ENCODE results near the gene TYMS.
A peak's percentile ranks its signal among the peaks of the same experiment; 100 is the strongest.

TYMS gene

DNA sequence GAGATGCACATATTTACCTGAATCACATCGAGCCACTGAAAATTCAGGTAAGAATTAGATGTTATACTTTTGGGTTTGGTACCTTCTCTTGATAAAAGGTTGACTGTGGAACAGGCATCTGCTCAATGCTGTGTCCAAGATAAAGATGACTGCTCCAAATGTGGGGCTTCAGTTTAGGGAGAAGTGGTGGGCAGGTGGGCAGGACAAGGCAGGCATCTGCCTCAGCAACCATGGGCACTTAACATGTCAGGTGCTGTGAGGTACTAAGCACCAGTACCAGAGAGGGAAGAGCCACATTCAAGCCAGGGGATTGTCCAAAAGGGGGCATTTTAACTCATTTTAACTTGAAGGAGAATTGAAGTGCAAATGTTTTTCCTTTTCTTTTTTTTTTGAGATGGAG, 14.0 kb downstream of the TYMS start:
- FAIRE-seq, result no peak

DNA sequence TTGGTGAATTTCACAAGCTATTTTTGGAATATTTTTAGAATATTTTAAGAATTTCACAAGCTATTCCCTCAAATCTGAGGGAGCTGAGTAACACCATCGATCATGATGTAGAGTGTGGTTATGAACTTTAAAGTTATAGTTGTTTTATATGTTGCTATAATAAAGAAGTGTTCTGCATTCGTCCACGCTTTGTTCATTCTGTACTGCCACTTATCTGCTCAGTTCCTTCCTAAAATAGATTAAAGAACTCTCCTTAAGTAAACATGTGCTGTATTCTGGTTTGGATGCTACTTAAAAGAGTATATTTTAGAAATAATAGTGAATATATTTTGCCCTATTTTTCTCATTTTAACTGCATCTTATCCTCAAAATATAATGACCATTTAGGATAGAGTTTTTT, 15.9 kb downstream of the TYMS start:
- DNase-seq (ENCODE audit: insufficient read length, low spot score), result no peak
- FAIRE-seq, result no peak
- TF ChIP-seq SPI1 (IDR thresholded peaks at IDR 0.05; ENCODE audit: low read depth, low read length) (no peak), POLR2A (IDR thresholded peaks at IDR 0.05; ENCODE audit: low read depth, low read length) (no peak), TAF1 (IDR thresholded peaks at IDR 0.05; ENCODE audit: low read depth, low read length) (no peak), POU2F2 (IDR thresholded peaks at IDR 0.05; ENCODE audit: low read depth, low read length) (no peak)

More for the DNA sequence above, 14.0 kb downstream of the TYMS start:
- TF ChIP-seq POLR2A (IDR thresholded peaks at IDR 0.05; ENCODE audit: low read depth, low read length), result peak; percentile 8; the same call in 1 of the 2 replicates
- no peak for TF ChIP-seq SPI1 (IDR thresholded peaks at IDR 0.05; ENCODE audit: low read depth, low read length)
- no peak for TF ChIP-seq POLR2AphosphoS5 (IDR thresholded peaks at IDR 0.05; ENCODE audit: low read depth, low read length)
- TF ChIP-seq PAX5 (IDR thresholded peaks at IDR 0.05; ENCODE audit: insufficient read depth, low read length, severe bottlenecking), result no peak
- no peak for TF ChIP-seq POU2F2 (IDR thresholded peaks at IDR 0.05; ENCODE audit: low read depth, low read length)
- no peak for TF ChIP-seq TAF1 (IDR thresholded peaks at IDR 0.05; ENCODE audit: low read depth, low read length)
- no peak for DNase-seq (ENCODE audit: insufficient read length, low spot score)

DNA sequence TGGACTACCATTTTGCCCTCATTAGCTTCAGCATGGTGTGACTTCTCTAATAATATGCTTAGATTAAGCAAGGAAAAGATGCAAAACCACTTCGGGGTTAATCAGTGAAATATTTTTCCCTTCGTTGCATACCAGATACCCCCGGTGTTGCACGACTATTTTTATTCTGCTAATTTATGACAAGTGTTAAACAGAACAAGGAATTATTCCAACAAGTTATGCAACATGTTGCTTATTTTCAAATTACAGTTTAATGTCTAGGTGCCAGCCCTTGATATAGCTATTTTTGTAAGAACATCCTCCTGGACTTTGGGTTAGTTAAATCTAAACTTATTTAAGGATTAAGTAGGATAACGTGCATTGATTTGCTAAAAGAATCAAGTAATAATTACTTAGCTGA, 16.3 kb downstream of the TYMS start:
- FAIRE-seq (no peak), DNase-seq (ENCODE audit: insufficient read length, low spot score) (no peak)
- TF ChIP-seq SPI1 (IDR thresholded peaks at IDR 0.05; ENCODE audit: low read depth, low read length) (no peak), POLR2AphosphoS5 (IDR thresholded peaks at IDR 0.05; ENCODE audit: low read depth, low read length) (no peak), POU2F2 (IDR thresholded peaks at IDR 0.05; ENCODE audit: low read depth, low read length) (no peak), POLR2A (IDR thresholded peaks at IDR 0.05; ENCODE audit: low read depth, low read length) (no peak), PAX5 (IDR thresholded peaks at IDR 0.05; ENCODE audit: insufficient read depth, low read length, severe bottlenecking) (no peak)

DNA sequence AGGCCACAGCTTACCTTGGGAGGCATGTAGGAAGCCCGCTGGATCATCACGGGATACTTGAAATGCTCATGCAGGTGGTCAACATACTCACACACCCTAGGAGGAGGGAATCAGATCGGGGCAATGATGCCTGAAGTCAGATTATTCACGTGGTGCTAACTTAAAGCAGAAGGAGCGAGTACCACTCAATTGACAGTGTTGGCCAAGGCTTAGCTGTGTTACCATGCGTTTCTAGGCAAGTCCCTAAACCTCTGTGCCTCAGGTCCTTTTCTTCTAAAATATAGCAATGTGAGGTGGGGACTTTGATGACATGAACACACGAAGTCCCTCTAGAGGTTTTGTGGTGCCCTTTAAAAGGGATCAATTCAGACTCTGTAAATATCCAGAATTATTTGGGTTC, 17.9 kb downstream of the TYMS start:
- FAIRE-seq, result no peak
- TF ChIP-seq POU2F2 (IDR thresholded peaks at IDR 0.05; ENCODE audit: low read depth, low read length), result no peak
- TF ChIP-seq POLR2AphosphoS5 (IDR thresholded peaks at IDR 0.05; ENCODE audit: low read depth, low read length), result 0 out of 2 replicates have a peak, but pooled peaks have one; percentile 4

DNA sequence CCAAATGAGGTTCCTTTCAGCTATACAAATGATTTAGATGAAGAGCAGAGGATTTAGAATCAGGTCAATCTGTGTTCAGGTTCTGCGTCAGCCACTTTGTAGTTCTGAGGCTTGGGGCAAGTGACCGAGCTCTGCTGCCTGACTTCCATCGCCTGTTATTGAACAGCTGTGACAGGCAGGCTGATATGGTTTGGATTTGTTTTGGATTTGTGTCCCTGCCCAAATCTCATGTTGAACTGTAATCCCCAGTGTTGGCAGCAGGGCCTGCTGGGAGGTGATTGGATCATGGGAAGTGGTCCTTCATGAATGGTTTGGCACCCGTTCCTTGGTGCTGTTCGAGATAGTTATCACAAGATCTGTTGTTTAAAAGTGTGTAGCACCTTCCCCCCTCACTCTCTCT, 18.6 kb downstream of the TYMS start:
- FAIRE-seq (no peak), DNase-seq (ENCODE audit: insufficient read length, low spot score) (no peak)
- no peak for TF ChIP-seq POU2F2 (IDR thresholded peaks at IDR 0.05; ENCODE audit: low read depth, low read length)
- TF ChIP-seq PAX5 (IDR thresholded peaks at IDR 0.05; ENCODE audit: insufficient read depth, low read length, severe bottlenecking), result no peak
- TF ChIP-seq SPI1 (IDR thresholded peaks at IDR 0.05; ENCODE audit: low read depth, low read length), result no peak
- TF ChIP-seq TAF1 (IDR thresholded peaks at IDR 0.05; ENCODE audit: low read depth, low read length), result no peak
- TF ChIP-seq POLR2AphosphoS5 (IDR thresholded peaks at IDR 0.05; ENCODE audit: low read depth, low read length), result no peak
- TF ChIP-seq POLR2A (IDR thresholded peaks at IDR 0.05; ENCODE audit: low read depth, low read length), result no peak

More for the DNA sequence above, 17.9 kb downstream of the TYMS start:
- DNase-seq (ENCODE audit: insufficient read length, low spot score), result no peak

DNA sequence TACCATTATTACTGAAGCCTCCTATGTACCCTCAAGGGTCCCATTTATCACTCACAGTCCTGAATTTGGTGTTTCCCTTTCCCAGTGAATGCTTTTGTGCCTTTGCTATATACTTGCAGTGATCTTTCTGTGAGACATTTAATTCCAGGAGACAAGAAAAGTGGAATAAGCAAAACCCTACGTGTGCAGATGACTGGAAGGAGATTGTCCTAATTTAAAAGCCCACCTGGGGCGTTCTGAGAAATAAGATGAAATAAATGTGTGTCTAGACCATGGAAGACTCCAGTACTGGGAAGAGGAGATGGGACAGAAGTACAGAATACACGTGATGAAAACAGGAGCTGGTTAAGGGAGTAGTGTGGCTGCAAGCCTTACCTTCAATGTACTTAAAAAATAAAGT, 19.3 kb downstream of the TYMS start:
- no peak for TF ChIP-seq POLR2AphosphoS5 (IDR thresholded peaks at IDR 0.05; ENCODE audit: low read depth, low read length)
- no peak for TF ChIP-seq POU2F2 (IDR thresholded peaks at IDR 0.05; ENCODE audit: low read depth, low read length)
- no peak for TF ChIP-seq POLR2A (IDR thresholded peaks at IDR 0.05; ENCODE audit: low read depth, low read length)
- TF ChIP-seq TAF1 (IDR thresholded peaks at IDR 0.05; ENCODE audit: low read depth, low read length), result no peak
- no peak for TF ChIP-seq PAX5 (IDR thresholded peaks at IDR 0.05; ENCODE audit: insufficient read depth, low read length, severe bottlenecking)
- no peak for TF ChIP-seq SPI1 (IDR thresholded peaks at IDR 0.05; ENCODE audit: low read depth, low read length)
- DNase-seq (ENCODE audit: insufficient read length, low spot score), result no peak
- FAIRE-seq, result no peak

DNA sequence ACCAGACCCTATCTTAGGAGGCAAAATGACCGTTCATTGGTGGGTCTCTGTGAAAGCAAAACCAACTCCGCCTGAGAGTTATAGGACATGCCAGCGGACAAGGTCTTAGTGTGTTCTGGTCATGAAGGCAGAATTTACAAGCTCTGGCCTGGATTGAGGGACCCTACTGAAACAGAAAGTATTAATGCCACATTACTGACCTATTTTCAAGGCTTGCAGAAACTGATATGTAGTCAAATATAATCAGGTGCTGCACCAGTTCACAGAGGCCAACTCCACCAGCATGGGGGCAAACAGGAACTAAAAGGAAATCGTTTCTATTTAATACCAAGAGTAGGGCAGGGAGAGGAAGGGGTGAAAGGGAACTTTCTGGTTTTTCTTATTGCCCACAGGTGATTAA, 19.7 kb downstream of the TYMS start:
- DNase-seq (ENCODE audit: insufficient read length, low spot score) (no peak), FAIRE-seq (no peak)
- no peak for TF ChIP-seq POLR2AphosphoS5 (IDR thresholded peaks at IDR 0.05; ENCODE audit: low read depth, low read length)
- TF ChIP-seq POU2F2 (IDR thresholded peaks at IDR 0.05; ENCODE audit: low read depth, low read length), result no peak
- TF ChIP-seq TAF1 (IDR thresholded peaks at IDR 0.05; ENCODE audit: low read depth, low read length), result no peak
- no peak for TF ChIP-seq SPI1 (IDR thresholded peaks at IDR 0.05; ENCODE audit: low read depth, low read length)
- TF ChIP-seq POLR2A (IDR thresholded peaks at IDR 0.05; ENCODE audit: low read depth, low read length), result no peak
- no peak for TF ChIP-seq PAX5 (IDR thresholded peaks at IDR 0.05; ENCODE audit: insufficient read depth, low read length, severe bottlenecking)

DNA sequence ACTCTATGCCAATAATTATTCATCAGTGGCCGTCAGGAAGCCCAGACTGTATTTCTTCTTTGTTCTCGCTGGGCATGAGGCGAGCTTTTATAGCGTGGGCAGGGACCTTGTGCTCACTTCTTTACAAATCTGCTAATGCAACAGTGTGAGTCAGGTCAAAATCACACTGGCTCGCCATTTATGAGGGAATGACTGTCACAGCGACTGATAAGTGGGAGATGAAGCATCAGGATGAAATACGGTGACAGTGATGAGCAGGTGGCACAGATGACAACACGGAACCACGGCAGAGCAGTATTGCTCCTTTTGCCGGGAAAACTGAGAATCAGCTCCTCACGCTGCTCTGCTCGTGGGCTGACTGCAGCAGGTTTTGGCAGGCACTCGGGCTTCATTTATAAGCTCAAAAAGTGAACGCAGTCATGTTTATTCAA, 20.5 kb downstream of the TYMS start:
- DNase-seq (ENCODE audit: insufficient read length, low spot score) (no peak), FAIRE-seq (no peak)
- no peak for TF ChIP-seq TAF1 (IDR thresholded peaks at IDR 0.05; ENCODE audit: low read depth, low read length)
- no peak for TF ChIP-seq SPI1 (IDR thresholded peaks at IDR 0.05; ENCODE audit: low read depth, low read length)
- no peak for TF ChIP-seq POLR2A (IDR thresholded peaks at IDR 0.05; ENCODE audit: low read depth, low read length)
- no peak for TF ChIP-seq POLR2AphosphoS5 (IDR thresholded peaks at IDR 0.05; ENCODE audit: low read depth, low read length)
- TF ChIP-seq POU2F2 (IDR thresholded peaks at IDR 0.05; ENCODE audit: low read depth, low read length), result no peak
- TF ChIP-seq PAX5 (IDR thresholded peaks at IDR 0.05; ENCODE audit: insufficient read depth, low read length, severe bottlenecking), result no peak

DNA sequence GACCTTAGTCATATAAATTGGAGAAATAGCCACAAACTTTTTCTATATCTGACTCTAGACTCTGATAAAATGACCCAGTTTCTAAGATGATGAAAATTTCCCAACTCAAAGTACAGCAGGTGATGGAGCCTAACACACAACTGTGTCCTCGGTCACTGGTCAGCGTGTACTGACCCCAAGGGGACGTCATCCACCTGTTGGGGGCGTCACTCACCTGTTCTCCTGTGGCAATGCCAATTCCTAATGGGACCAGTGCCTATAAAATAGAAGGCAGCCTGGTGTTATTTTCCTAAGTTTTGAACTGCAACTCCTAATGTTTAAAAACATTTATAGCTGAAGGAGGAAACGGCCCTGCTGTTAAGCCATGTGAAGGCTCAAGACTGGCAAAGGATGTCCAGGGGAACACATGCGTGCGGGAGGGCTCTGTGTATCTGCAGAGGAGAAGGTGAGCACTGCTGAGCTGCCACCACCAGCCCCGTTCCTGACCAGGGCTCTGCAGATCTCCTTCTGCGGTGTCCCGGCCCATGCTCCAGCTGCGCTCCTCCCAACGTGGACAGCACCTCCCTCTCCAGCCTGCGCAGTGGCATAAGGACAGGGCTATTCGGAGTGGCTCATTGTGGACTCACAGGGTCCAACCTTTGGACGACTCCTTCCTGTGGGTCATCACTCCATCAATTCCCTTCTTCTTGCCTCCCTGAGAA, 21.2 kb downstream of the TYMS start:
- FAIRE-seq (no peak), DNase-seq (ENCODE audit: insufficient read length, low spot score) (no peak)
- TF ChIP-seq POLR2A (IDR thresholded peaks at IDR 0.05; ENCODE audit: low read depth, low read length) (no peak), SPI1 (IDR thresholded peaks at IDR 0.05; ENCODE audit: low read depth, low read length) (no peak), POLR2AphosphoS5 (IDR thresholded peaks at IDR 0.05; ENCODE audit: low read depth, low read length) (no peak), PAX5 (IDR thresholded peaks at IDR 0.05; ENCODE audit: insufficient read depth, low read length, severe bottlenecking) (no peak)

DNA sequence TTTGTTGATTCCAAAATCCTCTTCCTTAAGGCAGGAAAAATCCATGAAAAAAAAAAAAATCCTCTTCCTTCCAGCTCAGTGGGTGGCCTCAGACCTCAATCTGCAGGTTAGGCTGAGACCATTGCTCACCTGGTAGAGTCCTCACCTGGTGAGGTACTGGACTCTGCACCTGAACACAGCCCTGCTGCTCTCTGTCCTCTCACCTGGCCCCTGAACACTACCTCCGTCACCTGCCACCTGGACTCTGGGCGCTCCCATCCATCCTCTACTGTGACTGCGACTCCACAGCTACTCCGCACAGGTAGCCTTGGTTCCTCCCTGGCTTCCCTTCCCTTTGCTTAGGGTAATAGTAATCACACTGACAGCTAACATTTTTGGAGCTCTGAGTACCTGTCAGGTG, 22.1 kb downstream of the TYMS start:
- FAIRE-seq (no peak), DNase-seq (ENCODE audit: insufficient read length, low spot score) (no peak)
- TF ChIP-seq POU2F2 (IDR thresholded peaks at IDR 0.05; ENCODE audit: low read depth, low read length), result no peak
- TF ChIP-seq POLR2A (IDR thresholded peaks at IDR 0.05; ENCODE audit: low read depth, low read length), result no peak
- TF ChIP-seq SPI1 (IDR thresholded peaks at IDR 0.05; ENCODE audit: low read depth, low read length), result no peak
- no peak for TF ChIP-seq PAX5 (IDR thresholded peaks at IDR 0.05; ENCODE audit: insufficient read depth, low read length, severe bottlenecking)
- no peak for TF ChIP-seq TAF1 (IDR thresholded peaks at IDR 0.05; ENCODE audit: low read depth, low read length)
- TF ChIP-seq POLR2AphosphoS5 (IDR thresholded peaks at IDR 0.05; ENCODE audit: low read depth, low read length), result no peak

Measured in GM12891 (cell line).